HG02763 (cell line): ENCODE measurements around the gene METTL13.
A peak's percentile ranks its signal among the peaks of the same experiment; 100 is the strongest.

Experiments
- ATAC-seq: cut with Tn5 transposase; IDR thresholded peaks from one replicate; pipeline ENCODE4 v1.9.1; 2021; ENCODE audit warnings: mild to moderate bottlenecking, moderate library complexity; ENCODE audit not compliant: unreplicated experiment

METTL13 gene, protein sequence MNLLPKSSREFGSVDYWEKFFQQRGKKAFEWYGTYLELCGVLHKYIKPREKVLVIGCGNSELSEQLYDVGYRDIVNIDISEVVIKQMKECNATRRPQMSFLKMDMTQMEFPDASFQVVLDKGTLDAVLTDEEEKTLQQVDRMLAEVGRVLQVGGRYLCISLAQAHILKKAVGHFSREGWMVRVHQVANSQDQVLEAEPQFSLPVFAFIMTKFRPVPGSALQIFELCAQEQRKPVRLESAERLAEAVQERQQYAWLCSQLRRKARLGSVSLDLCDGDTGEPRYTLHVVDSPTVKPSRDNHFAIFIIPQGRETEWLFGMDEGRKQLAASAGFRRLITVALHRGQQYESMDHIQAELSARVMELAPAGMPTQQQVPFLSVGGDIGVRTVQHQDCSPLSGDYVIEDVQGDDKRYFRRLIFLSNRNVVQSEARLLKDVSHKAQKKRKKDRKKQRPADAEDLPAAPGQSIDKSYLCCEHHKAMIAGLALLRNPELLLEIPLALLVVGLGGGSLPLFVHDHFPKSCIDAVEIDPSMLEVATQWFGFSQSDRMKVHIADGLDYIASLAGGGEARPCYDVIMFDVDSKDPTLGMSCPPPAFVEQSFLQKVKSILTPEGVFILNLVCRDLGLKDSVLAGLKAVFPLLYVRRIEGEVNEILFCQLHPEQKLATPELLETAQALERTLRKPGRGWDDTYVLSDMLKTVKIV

DNA sequence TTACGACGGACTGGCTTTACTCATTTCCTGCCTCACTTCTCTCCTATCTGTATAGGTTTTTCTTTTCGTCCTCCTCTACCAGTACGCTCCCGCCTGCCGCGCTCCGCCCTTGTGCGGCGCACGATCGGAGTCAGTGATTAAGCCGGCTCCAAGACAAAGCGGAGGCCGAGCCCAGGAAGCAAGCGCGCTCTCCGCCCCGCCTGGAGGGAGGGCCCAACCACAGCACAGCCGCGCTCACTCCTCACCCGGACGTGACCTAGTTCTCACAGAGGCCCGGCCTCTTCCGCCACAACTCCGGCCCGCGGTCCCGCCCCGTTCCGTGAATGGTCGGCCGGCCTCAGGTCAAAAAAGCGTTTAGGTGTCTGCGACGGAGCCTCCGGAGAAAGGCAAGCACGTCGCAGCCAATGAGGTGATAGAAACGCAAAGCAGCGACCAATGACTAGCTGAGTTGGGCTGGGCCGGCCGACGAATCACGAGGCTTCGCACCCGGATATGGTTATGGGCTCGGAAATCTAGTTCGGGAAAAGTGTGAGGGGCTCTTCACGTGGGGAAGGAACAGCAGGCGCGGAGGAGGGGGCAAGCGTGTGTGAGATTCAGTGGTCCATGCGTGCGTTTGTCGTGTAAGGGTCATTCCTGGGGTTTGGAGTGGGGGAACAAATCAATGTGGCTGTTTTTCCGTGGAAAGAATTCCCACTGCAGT is at the start of gene METTL13:
TSS of gene METTL13 (plus strand) at position 485 of the 700 bp plus-strand sequence. CDS start 308 bp downstream, outside the sequence.
- peak; percentile 99 for ATAC-seq

DNA sequence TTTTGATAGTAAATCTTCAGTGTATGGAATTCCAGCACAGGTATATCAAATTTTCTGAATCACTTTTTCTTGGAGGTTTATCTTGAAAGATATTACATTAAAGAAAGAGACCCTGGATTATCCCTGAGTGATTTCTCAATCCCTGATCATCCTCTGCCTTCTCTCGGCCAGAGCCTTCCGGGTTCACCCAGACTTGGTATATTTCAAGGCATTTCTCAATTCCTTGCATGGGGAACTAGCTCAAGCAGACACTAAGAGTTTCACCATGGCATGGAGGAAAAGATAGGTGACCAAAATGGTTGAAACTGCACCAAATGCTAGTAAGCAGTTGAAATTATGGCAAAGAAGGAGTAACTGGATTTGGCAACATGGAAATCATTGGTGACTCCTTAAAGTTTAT is 45.3 kb upstream of the METTL13 start:
- ATAC-seq: no peak

GRCh38 chr1:171738911-171739310 is 42.5 kb upstream of the METTL13 start:
- ATAC-seq: no peak

- ATAC-seq: no peak
These were observed 41.8 kb upstream of the METTL13 start for GRCh38 chr1:171739656-171740055.

DNA sequence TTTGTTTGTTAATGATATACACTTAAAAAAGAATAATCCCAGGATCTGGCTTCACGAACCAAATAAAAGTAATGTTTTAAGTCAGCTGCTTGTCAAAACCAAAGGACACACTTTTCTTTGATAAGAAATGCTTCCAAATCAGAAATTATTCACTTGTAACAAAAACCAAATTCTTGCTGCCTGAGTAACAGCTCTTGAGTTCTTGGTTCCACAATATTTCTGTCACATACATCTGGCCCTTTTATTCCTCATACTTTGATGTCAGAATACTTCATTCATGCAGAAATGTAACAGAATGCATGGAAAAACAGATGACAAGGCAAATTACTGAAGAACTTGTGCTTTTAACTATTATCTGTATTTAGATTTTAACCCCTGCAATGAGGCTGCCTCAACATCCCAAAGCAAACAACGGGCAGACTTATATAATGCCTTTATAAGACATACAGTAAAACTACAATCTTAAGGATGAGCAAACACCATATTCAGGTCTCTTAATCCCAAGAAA is 41.0 kb upstream of the METTL13 start:
- no peak for ATAC-seq

DNA sequence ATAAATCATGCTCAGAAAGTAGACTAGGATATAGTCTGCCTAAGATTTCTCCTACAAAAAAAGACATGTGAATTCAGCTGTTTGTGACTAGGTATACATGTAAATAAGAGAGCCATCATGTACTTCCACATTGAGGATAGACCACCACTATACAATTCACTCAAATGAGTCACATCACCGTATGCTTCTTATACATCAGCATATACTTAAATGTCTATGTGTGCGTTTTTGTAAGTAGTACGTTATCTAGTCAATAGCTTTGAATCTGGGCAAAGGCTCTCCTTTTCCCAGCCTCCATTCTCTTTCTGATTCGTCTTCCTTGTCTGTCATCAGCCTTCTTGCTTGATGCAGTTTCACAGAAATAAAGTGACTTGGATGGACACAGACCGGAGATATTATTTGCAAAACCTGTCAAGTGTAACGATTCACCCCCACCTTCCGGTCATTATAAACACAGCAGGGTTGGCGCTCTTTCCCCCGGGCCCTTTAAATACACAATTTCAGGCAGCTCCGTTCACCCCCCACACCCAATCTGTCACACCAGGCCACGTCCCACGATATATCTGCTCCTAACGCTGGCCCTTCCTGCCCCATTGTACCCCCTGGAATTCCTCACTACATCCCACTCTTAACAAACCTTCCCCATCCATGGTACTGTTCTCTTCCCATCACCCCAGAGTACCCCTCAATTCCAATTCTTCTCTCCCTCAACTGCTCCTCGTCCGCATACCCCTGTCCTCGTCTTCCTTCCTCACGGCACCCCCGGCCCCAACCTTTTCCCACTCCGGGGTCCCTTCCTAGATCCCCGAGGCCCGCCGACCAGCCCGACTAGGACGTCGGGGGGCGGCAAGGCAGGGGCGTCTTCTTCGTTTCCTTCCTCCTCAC is 40.2 kb upstream of the METTL13 start:
- peak; percentile 26 for ATAC-seq

- ATAC-seq: peak; percentile 85
These were observed 39.4 kb upstream of the METTL13 start, which contains the start of gene VAMP4 for GRCh38 chr1:171741872-171742576. VAMP4 (minus strand) TSS chr1:171742065; CDS start chr1:171738414, 3,651 bp downstream.

DNA sequence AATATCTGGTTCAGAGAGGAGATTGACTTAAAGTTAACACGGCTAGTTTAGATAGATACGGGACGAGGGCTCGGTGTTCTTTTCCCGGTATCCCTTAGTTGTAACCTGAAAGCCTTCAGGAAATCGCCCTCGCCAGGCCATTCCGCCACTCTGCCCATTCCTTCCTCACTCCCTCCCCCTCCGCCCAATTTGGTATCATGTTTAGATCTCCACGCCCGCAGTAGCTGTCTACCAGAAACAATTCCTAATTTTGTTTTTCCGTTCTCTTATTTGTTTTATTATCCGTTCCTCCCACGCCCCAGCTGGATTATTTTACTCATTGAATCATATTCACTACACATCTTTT is 38.9 kb upstream of the METTL13 start:
- ATAC-seq: no peak

GRCh38 chr1:171743081-171743870 is 38.2 kb upstream of the METTL13 start:
- no peak for ATAC-seq

DNA sequence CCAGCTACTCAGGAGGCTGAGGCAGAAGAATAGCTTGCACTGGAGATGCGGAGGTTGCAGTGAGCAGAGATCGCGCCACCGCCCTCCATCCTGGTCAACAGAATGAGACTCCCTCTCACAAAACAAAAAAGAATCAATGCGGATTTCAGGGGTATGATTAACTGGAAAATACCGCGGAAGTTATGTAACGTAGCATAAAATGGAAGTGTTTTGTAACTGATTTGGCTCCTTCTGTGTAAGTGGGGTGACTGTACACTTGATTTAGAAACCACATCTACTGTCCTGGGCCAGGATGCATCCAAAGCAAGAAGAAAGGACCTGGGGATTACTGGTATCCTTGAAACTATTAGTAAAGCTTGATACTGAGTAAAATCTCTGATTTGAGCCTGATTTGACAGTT is 36.5 kb upstream of the METTL13 start:
- no peak for ATAC-seq

DNA sequence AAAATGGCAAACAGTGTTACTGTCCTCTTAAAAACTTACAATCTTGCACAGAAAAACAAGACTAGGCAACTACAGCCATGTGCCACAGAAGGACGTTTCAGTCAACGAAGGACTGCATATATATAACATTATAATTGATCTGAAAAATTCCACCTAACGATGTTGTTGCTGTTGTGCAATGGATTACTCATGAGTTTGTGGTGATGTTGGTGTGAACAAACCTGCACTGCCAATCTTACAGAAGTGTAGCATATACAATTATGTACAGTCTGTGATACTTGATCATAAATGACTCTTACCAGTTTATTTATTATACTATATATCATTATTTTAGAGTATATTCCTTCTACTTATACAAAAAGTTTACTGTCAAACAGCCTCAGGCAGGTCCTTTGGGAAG is 32.8 kb upstream of the METTL13 start:
- no peak for ATAC-seq

DNA sequence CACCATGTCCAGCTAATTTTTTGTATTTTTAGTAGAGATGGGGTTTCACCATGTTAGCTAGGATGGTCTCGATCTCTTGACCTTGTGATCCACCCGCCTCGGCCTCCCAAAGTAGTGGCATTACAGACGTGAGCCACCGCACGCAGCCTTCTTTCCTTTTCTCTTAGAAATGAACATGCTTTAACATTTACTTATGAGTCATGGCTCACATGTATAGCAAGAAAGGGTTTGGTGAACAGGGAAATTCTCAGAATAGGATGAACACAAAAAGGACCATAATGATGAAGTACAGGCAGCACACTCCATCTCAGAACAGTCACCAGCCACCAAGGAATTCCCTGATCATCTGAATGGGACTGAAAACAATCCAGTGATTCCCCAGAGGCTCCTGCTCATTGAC is 30.2 kb upstream of the METTL13 start:
- ATAC-seq: no peak

GRCh38 chr1:171753182-171753581 is 28.3 kb upstream of the METTL13 start:
- no peak for ATAC-seq

DNA sequence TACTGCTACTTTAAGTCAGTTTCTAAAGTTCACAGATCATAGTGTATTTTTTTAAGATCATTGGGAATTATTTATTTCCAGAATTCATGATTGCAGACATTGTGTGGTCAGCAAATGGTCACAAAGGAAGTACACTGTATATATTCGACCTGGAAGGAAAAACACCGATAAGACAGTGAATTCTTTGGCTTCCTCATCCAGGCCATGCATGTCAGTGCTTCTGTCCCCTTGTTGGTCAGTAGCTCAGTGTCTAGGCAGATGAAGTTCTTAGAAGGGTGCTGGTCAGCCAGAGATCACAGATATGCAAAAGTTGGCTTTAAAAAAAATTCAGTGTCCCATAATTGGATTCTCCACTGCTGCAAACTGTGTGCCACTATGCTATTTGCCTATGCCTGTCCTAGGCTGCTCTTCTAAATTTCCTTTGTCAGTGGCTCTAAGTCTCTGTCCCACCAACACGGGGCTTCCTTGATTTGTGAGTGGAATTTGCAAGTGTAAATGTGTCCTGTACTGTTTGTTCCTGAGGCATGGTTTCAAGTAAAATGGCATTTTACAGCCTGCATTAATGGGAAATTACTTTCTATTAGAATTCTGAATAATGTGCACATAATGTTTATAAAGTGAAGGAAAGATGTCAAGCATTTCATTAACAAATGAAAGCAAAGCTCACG is 27.6 kb upstream of the METTL13 start:
- no peak for ATAC-seq

DNA sequence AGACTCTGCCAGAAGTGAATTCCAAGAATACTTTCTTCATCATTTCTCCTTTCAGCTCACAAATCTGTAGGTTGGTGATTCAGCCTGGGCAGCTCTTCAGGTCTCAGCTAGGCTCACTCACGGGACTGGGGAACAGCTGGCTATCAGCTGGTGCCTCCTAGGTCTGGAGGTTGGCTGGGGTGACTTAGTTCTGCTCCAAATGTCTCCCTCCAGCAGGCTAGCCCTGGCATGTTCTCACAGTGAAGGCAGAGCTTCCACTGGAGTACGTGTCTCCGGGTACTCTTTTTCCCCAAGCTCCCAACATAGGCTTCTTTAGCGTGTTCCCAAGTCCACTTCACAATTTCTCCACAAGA is 27.1 kb upstream of the METTL13 start:
- ATAC-seq: no peak

DNA sequence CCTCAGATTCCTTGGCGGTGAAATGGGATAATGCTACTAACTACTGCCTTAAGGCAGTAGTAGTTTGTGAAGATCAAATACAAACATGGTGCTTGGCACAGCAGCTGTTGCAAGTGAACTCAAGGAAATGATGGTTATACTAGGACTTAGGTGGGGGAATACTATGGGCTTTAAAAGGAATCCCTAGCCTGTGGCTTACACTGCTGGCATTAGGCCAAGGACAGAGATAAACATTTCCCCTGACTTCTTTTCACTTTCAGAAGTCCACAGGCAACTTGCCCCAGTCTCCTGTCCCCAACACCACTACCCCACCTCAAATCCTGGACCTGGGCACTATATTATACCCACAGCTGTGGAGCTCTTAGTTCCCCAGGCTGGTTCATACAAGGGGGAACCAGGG is 26.5 kb upstream of the METTL13 start:
- ATAC-seq: no peak

DNA sequence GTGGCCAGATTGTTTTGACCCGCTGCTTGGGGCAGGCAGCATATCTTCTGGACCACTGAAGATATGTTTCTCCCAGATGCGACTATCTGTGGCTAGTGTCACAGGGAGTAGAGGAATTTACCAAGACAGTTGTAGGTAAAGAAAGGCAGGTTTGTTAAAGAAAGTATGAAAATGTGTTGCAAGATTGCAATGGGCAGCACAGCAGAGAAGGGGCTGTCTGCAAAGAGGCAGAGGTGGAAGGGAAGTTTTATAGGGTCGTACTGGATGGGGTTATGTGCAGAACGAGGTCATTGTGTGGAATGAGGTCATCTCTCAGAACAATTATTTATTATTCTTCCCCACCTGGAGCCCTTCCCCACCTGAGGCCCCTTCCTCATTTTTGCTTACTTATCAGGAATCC is 24.6 kb upstream of the METTL13 start:
- ATAC-seq: no peak

DNA sequence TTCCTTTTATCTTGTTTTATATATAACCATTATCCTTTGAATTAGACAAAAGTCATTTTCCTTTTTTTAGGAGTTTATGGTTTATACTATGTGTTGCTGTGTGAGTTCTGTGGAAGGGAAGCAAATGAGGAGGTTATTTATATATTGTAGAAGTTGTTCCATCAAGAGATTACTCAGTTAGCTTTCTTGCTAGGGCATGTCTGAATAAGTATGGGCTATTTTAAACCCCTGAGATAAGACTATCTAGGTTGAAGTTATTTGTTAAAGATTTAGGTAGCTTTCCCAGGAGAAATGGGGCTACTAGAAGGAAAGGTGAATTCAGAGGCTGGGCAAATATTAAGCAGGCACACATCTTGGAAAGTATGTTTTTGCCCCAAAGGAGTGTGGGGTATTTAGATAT is 23.4 kb upstream of the METTL13 start:
- ATAC-seq: no peak

- no peak for ATAC-seq
These were observed 19.3 kb upstream of the METTL13 start for GRCh38 chr1:171762143-171762563.
